Measurements from ENCODE around the gene CYP19A1.

Gene CYP19A1

GRCh38 chr15:51269496-51269895 lies 68.9 kb downstream of the CYP19A1 start:
- no peak for TF ChIP-seq CTCF (IDR thresholded peaks at IDR 0.05; ENCODE audit: insufficient read depth, low read length, missing control alignments)
- no peak for DNase-seq (ENCODE audit: low read depth, low spot score)
- POLR2A ChIA-PET = no interaction called here
- H3K4me3 ChIP-seq (ENCODE audit: low read depth, low read length) = no peak overlapping the region
- CTCF ChIA-PET = interaction anchor here (1.7 to 2.2 kb wide), 2 partner anchors 12 to 106 kb away, joined by 10 to 12 read pairs; no protein-coding TSS in a partner anchor

- H3K4me3 ChIP-seq (ENCODE audit: low read depth, low read length) = peak overlapping the region; percentile 55
- ChIA-PET POLR2A (interaction anchor here (0.9 kb wide), 1 partner anchor 30 kb away, joined by 3 read pairs; no protein-coding TSS in a partner anchor), CTCF (interaction anchor here (1.3 to 3.8 kb wide), 4 partner anchors 11 to 104 kb away, joined by 3 to 23 read pairs (median 14); no protein-coding TSS in a partner anchor)
- no peak for TF ChIP-seq CTCF (IDR thresholded peaks at IDR 0.05; ENCODE audit: insufficient read depth, low read length, missing control alignments)
- no peak for DNase-seq (ENCODE audit: low read depth, low spot score)
Observed at GRCh38 chr15:51267703-51268083, 70.7 kb downstream of the CYP19A1 start.

GRCh38 chr15:51267051-51267702 lies 71.2 kb downstream of the CYP19A1 start:
- peak overlapping the region; percentile 55 for H3K4me3 ChIP-seq (ENCODE audit: low read depth, low read length)
- POLR2A ChIA-PET = interaction anchor here (0.9 kb wide), 1 partner anchor 31 kb away, joined by 3 read pairs; no protein-coding TSS in a partner anchor
- no peak for TF ChIP-seq CTCF (IDR thresholded peaks at IDR 0.05; ENCODE audit: insufficient read depth, low read length, missing control alignments)
- CTCF ChIA-PET = interaction anchor here (1.3 to 3.8 kb wide), 5 partner anchors 11 to 135 kb away, joined by 3 to 23 read pairs (median 5); no protein-coding TSS in a partner anchor
- no peak for DNase-seq (ENCODE audit: low read depth, low spot score)

- CTCF ChIA-PET = interaction anchor here (1.5 to 3.8 kb wide), 5 partner anchors 10 to 136 kb away, joined by 5 to 23 read pairs (median 5); no protein-coding TSS in a partner anchor
- DNase-seq (ENCODE audit: low read depth, low spot score) = no peak
- POLR2A ChIA-PET = interaction anchor here (0.9 kb wide), 1 partner anchor 32 kb away, joined by 3 read pairs; no protein-coding TSS in a partner anchor
- H3K4me3 ChIP-seq (ENCODE audit: low read depth, low read length) = peak overlapping the region; percentile 55
- TF ChIP-seq CTCF (IDR thresholded peaks at IDR 0.05; ENCODE audit: insufficient read depth, low read length, missing control alignments) = no peak
Observed at GRCh38 chr15:51266656-51267050, 71.7 kb downstream of the CYP19A1 start.

- TF ChIP-seq CTCF (IDR thresholded peaks at IDR 0.05; ENCODE audit: insufficient read depth, low read length, missing control alignments) = no peak
- no peak overlapping the region for H3K4me3 ChIP-seq (ENCODE audit: low read depth, low read length)
- ChIA-PET CTCF (interaction anchor here (1.1 to 3.8 kb wide), 3 partner anchors 22 to 102 kb away, joined by 3 to 23 read pairs (median 5); no protein-coding TSS in a partner anchor), POLR2A (no interaction called here)
- no peak for DNase-seq (ENCODE audit: low read depth, low spot score)
Observed at GRCh38 chr15:51265037-51265555, 73.3 kb downstream of the CYP19A1 start.

GRCh38 chr15:51263726-51264125 lies 74.7 kb downstream of the CYP19A1 start:
- TF ChIP-seq CTCF (IDR thresholded peaks at IDR 0.05; ENCODE audit: insufficient read depth, low read length, missing control alignments) = no peak
- no peak overlapping the region for H3K4me3 ChIP-seq (ENCODE audit: low read depth, low read length)
- CTCF ChIA-PET = interaction anchor here (1.3 to 1.7 kb wide), 3 partner anchors 18 to 140 kb away, joined by 3 to 5 read pairs (median 4); no protein-coding TSS in a partner anchor
- POLR2A ChIA-PET = no interaction called here
- DNase-seq (ENCODE audit: low read depth, low spot score) = no peak
